ENCODE results near the gene TP53TG5.
"Not testable (repeated sequence)": the region's sequence is repeated elsewhere in the genome, so short reads cannot be mapped to it uniquely, and the experiment has no call there.

- not testable (repeated sequence) for TF ChIP-seq POLR2A, POLR2AphosphoS5 (IDR thresholded peaks at IDR 0.05; ENCODE audit: low read depth, low read length)
These were observed 27.3 kb downstream of the TP53TG5 start for GRCh38 chr20:45350795-45351194.
